ENCODE data around the gene HPCA. TPM values are rescaled to one million over a fixed set of nuclear protein-coding genes. Genes with fewer than 3 reads are reported as not detected.

HPCA gene
- total and polyA plus RNA-seq, 5 donors: 0.07 TPM; not detected in 4

DNA sequence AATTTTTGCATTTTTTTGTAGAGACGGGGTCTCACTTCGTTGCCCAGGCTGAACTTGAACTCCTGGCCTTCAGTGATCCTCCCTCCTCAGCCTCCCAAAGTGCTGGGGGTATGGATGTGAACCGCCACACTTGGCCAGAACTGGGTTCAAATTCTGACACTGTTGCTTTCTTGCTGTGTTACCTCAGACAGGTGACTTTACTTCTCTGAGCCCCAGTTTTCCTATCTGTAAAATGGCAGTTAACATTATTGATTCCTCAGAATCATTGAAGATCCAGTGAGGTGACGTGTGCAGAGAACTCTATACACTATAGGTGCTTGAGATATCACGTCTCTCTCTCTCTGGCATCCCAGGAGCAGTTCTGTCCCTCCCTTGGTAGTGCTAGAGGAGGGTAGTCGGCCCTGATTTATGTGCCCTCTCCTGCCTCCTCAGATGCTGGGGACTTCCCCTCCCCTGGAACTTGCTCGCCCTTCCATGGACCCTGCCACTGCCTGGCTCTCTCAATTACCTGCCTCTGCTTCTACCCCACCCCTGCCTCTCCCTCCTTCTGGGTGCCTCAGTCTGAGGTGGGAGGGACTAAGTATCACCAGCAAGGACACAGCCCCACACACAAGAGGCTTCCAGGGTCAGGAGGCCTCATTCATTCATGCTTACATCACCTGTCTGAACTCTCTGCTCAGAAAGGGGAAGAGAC is 2.8 kb upstream of the HPCA start:
- H3K27ac ChIP-seq (ENCODE audit: low read length): no peak overlapping the region
- 85% methylated on average over 7 of the region's 7 CpGs for WGBS
- no peaks in the 10 kb centered on the region for H3K27me3 ChIP-seq (ENCODE audit: control insufficient read depth, insufficient read depth)
- no peak overlapping the region for H3K4me3 ChIP-seq (ENCODE audit: low read length)
- no peak for DNase-seq
- ATAC-seq: no peak
- H3K9me3 ChIP-seq (ENCODE audit: control insufficient read depth, low read length): no peaks in the 10 kb centered on the region
- H3K4me1 ChIP-seq (ENCODE audit: control insufficient read depth, insufficient read depth, low read length): peaks cover 3% of the 10 kb centered on the region
- intact Hi-C loops (cut with DNase I): no loop called here

DNA sequence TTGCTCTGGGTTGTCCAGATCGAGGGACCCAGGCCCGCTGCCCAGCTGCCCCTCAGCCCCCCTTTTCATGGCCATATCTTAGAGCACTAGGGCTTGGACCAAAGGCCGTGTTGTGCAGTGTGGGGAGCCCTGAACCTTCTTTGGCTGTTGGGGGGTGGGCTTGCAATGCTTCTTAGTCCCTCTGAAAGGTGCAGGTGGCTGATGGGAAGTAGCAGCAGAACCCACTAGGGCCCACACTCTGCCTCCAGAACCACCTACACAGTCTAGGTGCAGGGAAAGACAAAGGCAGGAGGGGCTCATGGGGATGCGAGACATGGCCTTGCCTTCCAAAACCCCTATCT is 2.3 kb upstream of the HPCA start:
- Histone ChIP-seq H3K4me3 (ENCODE audit: low read length) (no peak overlapping the region), H3K27ac (ENCODE audit: low read length) (no peak overlapping the region), H3K4me1 (ENCODE audit: control insufficient read depth, insufficient read depth, low read length) (peaks cover 3% of the 10 kb centered on the region), H3K27me3 (ENCODE audit: control insufficient read depth, insufficient read depth) (no peaks in the 10 kb centered on the region), H3K9me3 (ENCODE audit: control insufficient read depth, low read length) (no peaks in the 10 kb centered on the region)
- no peak for ATAC-seq
- WGBS: 55% methylated on average over 4 of the region's 4 CpGs
- no peak for DNase-seq
- intact Hi-C loops (cut with DNase I): no loop called here

GRCh38 chr1:32884726-32885125 is 1.6 kb upstream of the HPCA start:
- no peak overlapping the region for H3K4me3 ChIP-seq (ENCODE audit: low read length)
- no peak for ATAC-seq
- no peaks in the 10 kb centered on the region for H3K27me3 ChIP-seq (ENCODE audit: control insufficient read depth, insufficient read depth)
- H3K9me3 ChIP-seq (ENCODE audit: control insufficient read depth, low read length): no peaks in the 10 kb centered on the region
- intact Hi-C loops (cut with DNase I): no loop called here
- 34% methylated on average over 12 of the region's 12 CpGs for WGBS
- DNase-seq: peak in 1 of 3 donors; percentile 34
- peaks cover 3% of the 10 kb centered on the region for H3K4me1 ChIP-seq (ENCODE audit: control insufficient read depth, insufficient read depth, low read length)
- no peak overlapping the region for H3K27ac ChIP-seq (ENCODE audit: low read length)

GRCh38 chr1:32885676-32886003 is 651 bp upstream of the HPCA start:
- Histone ChIP-seq H3K27ac (ENCODE audit: low read length) (no peak overlapping the region), H3K9me3 (ENCODE audit: control insufficient read depth, low read length) (no peaks in the 10 kb centered on the region), H3K4me1 (ENCODE audit: control insufficient read depth, insufficient read depth, low read length) (peaks cover 3% of the 10 kb centered on the region), H3K4me3 (ENCODE audit: low read length) (no peak overlapping the region), H3K27me3 (ENCODE audit: control insufficient read depth, insufficient read depth) (no peaks in the 10 kb centered on the region)
- 23% methylated on average over 8 of the region's 8 CpGs for WGBS
- DNase-seq (no peak), ATAC-seq (no peak)
- intact Hi-C loops (cut with DNase I): no loop called here

DNA sequence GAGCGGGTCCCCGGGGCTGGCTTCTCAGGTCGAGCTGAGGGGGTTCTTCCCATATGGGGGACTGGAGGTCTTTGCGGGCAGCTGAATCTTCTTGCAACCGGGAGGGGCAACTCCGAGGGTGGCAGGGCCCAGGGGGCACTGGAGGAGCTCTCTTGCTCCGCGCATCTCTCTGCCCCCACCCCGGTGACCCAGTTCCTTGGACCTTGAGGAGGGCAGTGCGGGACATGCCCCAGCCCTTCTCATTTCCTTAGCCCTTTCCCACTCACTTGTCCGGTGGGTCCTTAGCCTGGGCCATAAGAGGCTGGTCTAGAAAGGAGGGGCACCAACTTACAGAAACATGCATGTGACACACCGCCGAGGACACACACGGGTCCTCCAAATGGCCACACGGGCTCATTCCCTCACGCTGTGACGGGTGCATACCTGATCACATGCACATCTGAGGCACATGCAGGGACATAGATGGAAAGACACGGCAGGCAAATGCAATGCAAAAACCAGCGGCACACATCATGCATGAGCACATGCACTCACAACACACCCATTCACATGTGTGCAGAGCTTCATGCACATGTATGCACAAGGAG is 630 bp downstream of the HPCA start:
- Histone ChIP-seq H3K9me3 (ENCODE audit: control insufficient read depth, low read length) (no peaks in the 10 kb centered on the region), H3K27me3 (ENCODE audit: control insufficient read depth, insufficient read depth) (no peaks in the 10 kb centered on the region), H3K4me3 (ENCODE audit: low read length) (no peak overlapping the region), H3K27ac (ENCODE audit: low read length) (no peak overlapping the region), H3K4me1 (ENCODE audit: control insufficient read depth, insufficient read depth, low read length) (no peaks in the 10 kb centered on the region)
- DNase-seq (no peak), ATAC-seq (no peak)
- intact Hi-C loops (cut with DNase I): no loop called here
- 38% methylated on average over 19 of the region's 19 CpGs for WGBS

- Histone ChIP-seq H3K27me3 (ENCODE audit: control insufficient read depth, insufficient read depth) (no peaks in the 10 kb centered on the region), H3K4me1 (ENCODE audit: control insufficient read depth, insufficient read depth, low read length) (no peaks in the 10 kb centered on the region), H3K9me3 (ENCODE audit: control insufficient read depth, low read length) (no peaks in the 10 kb centered on the region), H3K27ac (ENCODE audit: low read length) (no peak overlapping the region), H3K4me3 (ENCODE audit: low read length) (no peak overlapping the region)
- 74% methylated on average over 12 of the region's 12 CpGs for WGBS
- intact Hi-C loops (cut with DNase I): no loop called here
- peak in 1 of 3 donors; percentile 26 for DNase-seq
- ATAC-seq: no peak
Measured at GRCh38 chr1:32887623-32888022, 1.3 kb downstream of the HPCA start.

GRCh38 chr1:32888134-32888533 is 1.8 kb downstream of the HPCA start:
- intact Hi-C loops (cut with DNase I): no loop called here

GRCh38 chr1:32888677-32889420 is 2.6 kb downstream of the HPCA start:
- Histone ChIP-seq H3K9me3 (ENCODE audit: control insufficient read depth, low read length) (no peaks in the 10 kb centered on the region), H3K4me3 (ENCODE audit: low read length) (no peak overlapping the region), H3K27ac (ENCODE audit: low read length) (no peak overlapping the region), H3K4me1 (ENCODE audit: control insufficient read depth, insufficient read depth, low read length) (no peaks in the 10 kb centered on the region), H3K27me3 (ENCODE audit: control insufficient read depth, insufficient read depth) (no peaks in the 10 kb centered on the region)
- WGBS: 90% methylated on average over 24 of the region's 24 CpGs
- intact Hi-C loops (cut with DNase I): no loop called here
- DNase-seq: peak in 1 of 3 donors; percentile 47
- ATAC-seq: no peak

More at GRCh38 chr1:32888134-32888533, 1.8 kb downstream of the HPCA start:
- no peak for ATAC-seq
- Histone ChIP-seq H3K4me1 (ENCODE audit: control insufficient read depth, insufficient read depth, low read length) (no peaks in the 10 kb centered on the region), H3K9me3 (ENCODE audit: control insufficient read depth, low read length) (no peaks in the 10 kb centered on the region), H3K4me3 (ENCODE audit: low read length) (no peak overlapping the region), H3K27ac (ENCODE audit: low read length) (no peak overlapping the region), H3K27me3 (ENCODE audit: control insufficient read depth, insufficient read depth) (no peaks in the 10 kb centered on the region)
- DNase-seq: no peak
- WGBS: 74% methylated on average over 3 of the region's 3 CpGs

- ATAC-seq: no peak
- no peak for DNase-seq
- no peak overlapping the region for H3K27ac ChIP-seq (ENCODE audit: low read length)
- H3K4me1 ChIP-seq (ENCODE audit: control insufficient read depth, insufficient read depth, low read length): no peaks in the 10 kb centered on the region
- intact Hi-C loops (cut with DNase I): no loop called here
- H3K4me3 ChIP-seq (ENCODE audit: low read length): no peak overlapping the region
- no peaks in the 10 kb centered on the region for H3K9me3 ChIP-seq (ENCODE audit: control insufficient read depth, low read length)
- WGBS: 77% methylated on average over 3 of the region's 3 CpGs
- no peaks in the 10 kb centered on the region for H3K27me3 ChIP-seq (ENCODE audit: control insufficient read depth, insufficient read depth)
Measured at GRCh38 chr1:32889731-32890278, 3.5 kb downstream of the HPCA start.

DNA sequence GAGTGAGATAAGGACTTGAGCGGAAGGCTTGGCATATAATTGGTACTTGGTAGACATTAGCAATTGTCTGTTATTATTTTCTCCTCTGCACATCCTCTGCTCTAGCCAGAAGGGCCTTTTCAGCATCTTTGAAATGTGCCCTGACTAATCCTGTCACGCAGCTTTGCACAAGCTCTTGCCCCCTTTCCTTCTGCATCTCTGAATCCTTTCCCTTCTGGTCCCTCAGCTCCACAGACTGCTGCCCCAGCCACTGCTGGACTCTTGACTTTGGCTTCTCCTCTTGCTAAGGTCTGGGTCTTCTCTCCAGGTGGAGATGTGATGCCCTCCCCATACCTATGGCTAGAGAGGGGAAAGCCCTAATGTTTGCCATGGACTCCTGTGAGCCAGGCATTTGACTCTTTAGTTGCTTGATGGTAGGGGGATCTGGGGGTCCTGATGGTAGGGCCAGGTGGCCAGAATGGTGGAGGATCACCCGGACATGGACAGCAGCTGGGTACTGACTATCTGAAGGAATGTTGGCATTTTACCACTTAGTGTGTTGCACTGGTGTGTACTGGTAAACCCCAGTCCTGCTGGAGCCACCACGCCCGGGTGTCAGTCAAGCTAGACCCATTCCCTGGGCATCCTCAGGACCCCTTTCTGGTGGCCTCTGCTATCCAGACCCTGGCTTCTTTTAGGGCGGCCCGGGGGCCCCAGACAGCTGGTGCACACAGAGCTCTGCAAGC is 4.4 kb downstream of the HPCA start:
- no peak overlapping the region for H3K4me3 ChIP-seq (ENCODE audit: low read length)
- no peaks in the 10 kb centered on the region for H3K4me1 ChIP-seq (ENCODE audit: control insufficient read depth, insufficient read depth, low read length)
- ATAC-seq (no peak), DNase-seq (no peak)
- H3K27me3 ChIP-seq (ENCODE audit: control insufficient read depth, insufficient read depth): no peaks in the 10 kb centered on the region
- intact Hi-C loops (cut with DNase I): no loop called here
- 88% methylated on average over 7 of the region's 7 CpGs for WGBS
- no peak overlapping the region for H3K27ac ChIP-seq (ENCODE audit: low read length)
- H3K9me3 ChIP-seq (ENCODE audit: control insufficient read depth, low read length): no peaks in the 10 kb centered on the region

DNA sequence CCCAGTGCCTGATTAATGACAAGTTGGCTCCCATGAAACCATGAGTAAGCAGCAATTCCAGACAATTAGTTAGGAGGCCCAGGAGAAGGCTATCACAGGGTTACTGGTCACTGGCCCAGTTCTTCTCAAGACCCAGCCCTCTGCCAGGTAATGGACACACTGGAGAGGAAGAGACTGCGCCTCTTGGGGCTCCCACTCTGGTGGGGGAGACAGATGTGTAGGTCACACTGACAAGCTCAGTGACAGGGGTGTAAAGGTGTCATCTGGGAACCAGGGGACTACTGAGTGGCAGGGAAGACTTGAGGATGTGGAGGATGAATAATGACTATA is 4.9 kb downstream of the HPCA start:
- DNase-seq (no peak), ATAC-seq (no peak)
- intact Hi-C loops (cut with DNase I): no loop called here
- no peaks in the 10 kb centered on the region for H3K4me1 ChIP-seq (ENCODE audit: control insufficient read depth, insufficient read depth, low read length)
- WGBS: 95% methylated on average over 1 of the region's 1 CpG
- H3K27ac ChIP-seq (ENCODE audit: low read length): no peak overlapping the region
- H3K9me3 ChIP-seq (ENCODE audit: control insufficient read depth, low read length): no peaks in the 10 kb centered on the region
- no peak overlapping the region for H3K4me3 ChIP-seq (ENCODE audit: low read length)
- H3K27me3 ChIP-seq (ENCODE audit: control insufficient read depth, insufficient read depth): no peaks in the 10 kb centered on the region
